Measurements from ENCODE around the gene NR1I3.
"Not testable (repeated sequence)": the region's sequence is repeated elsewhere in the genome, so short reads cannot be mapped to it uniquely, and the experiment has no call there.

NR1I3 gene

GRCh38 chr1:161225178-161225533 lies 12.8 kb downstream of the NR1I3 start:
- ATAC-seq (ENCODE audit: low read depth): no peak
- no peaks in the 10 kb centered on the region for H3K9me3 ChIP-seq (ENCODE audit: severe bottlenecking)

GRCh38 chr1:161224695-161225087 lies 13.3 kb downstream of the NR1I3 start:
- Histone ChIP-seq H3K4me1 (ENCODE audit: insufficient read depth, poor library complexity, severe bottlenecking) (peaks cover 13% of the 10 kb centered on the region), H3K36me3 (ENCODE audit: low read depth) (peaks cover 14% of the 10 kb centered on the region)
- H3K27ac ChIP-seq (ENCODE audit: poor library complexity, severe bottlenecking); H3K9me3 ChIP-seq (ENCODE audit: severe bottlenecking); H3K4me3 ChIP-seq (ENCODE audit: severe bottlenecking); DNase-seq (ENCODE audit: low spot score); H3K27me3 ChIP-seq (ENCODE audit: insufficient read depth, poor library complexity, severe bottlenecking); ATAC-seq (ENCODE audit: low read depth): not testable (repeated sequence)

More at GRCh38 chr1:161225178-161225533, 12.8 kb downstream of the NR1I3 start:
- Histone ChIP-seq H3K27me3 (ENCODE audit: insufficient read depth, poor library complexity, severe bottlenecking) (no peaks in the 10 kb centered on the region), H3K36me3 (ENCODE audit: low read depth) (peaks cover 14% of the 10 kb centered on the region), H3K27ac (ENCODE audit: poor library complexity, severe bottlenecking) (no peak overlapping the region), H3K4me1 (ENCODE audit: insufficient read depth, poor library complexity, severe bottlenecking) (peaks cover 13% of the 10 kb centered on the region), H3K4me3 (ENCODE audit: severe bottlenecking) (no peak overlapping the region)
- no peak for DNase-seq (ENCODE audit: low spot score)
- TF ChIP-seq CTCF (IDR thresholded peaks at IDR 0.05; ENCODE audit: poor library complexity, severe bottlenecking): no peak

- ATAC-seq (ENCODE audit: low read depth) (no peak), DNase-seq (ENCODE audit: low spot score) (no peak)
- TF ChIP-seq CTCF (IDR thresholded peaks at IDR 0.05; ENCODE audit: poor library complexity, severe bottlenecking): no peak
- Histone ChIP-seq H3K4me1 (ENCODE audit: insufficient read depth, poor library complexity, severe bottlenecking) (peaks cover 13% of the 10 kb centered on the region), H3K27ac (ENCODE audit: poor library complexity, severe bottlenecking) (no peak overlapping the region), H3K36me3 (ENCODE audit: low read depth) (peaks cover 11% of the 10 kb centered on the region), H3K9me3 (ENCODE audit: severe bottlenecking) (no peaks in the 10 kb centered on the region), H3K4me3 (ENCODE audit: severe bottlenecking) (no peak overlapping the region), H3K27me3 (ENCODE audit: insufficient read depth, poor library complexity, severe bottlenecking) (no peaks in the 10 kb centered on the region)
Measured at GRCh38 chr1:161223805-161224694, 14.0 kb downstream of the NR1I3 start.

GRCh38 chr1:161222175-161223019 lies 15.6 kb downstream of the NR1I3 start:
- no peak for TF ChIP-seq CTCF (IDR thresholded peaks at IDR 0.05; ENCODE audit: poor library complexity, severe bottlenecking)
- Histone ChIP-seq H3K4me1 (ENCODE audit: insufficient read depth, poor library complexity, severe bottlenecking) (peaks cover 9% of the 10 kb centered on the region), H3K27ac (ENCODE audit: poor library complexity, severe bottlenecking) (no peak overlapping the region), H3K4me3 (ENCODE audit: severe bottlenecking) (no peak overlapping the region), H3K27me3 (ENCODE audit: insufficient read depth, poor library complexity, severe bottlenecking) (no peaks in the 10 kb centered on the region), H3K36me3 (ENCODE audit: low read depth) (no peaks in the 10 kb centered on the region), H3K9me3 (ENCODE audit: severe bottlenecking) (no peaks in the 10 kb centered on the region)
- ATAC-seq (ENCODE audit: low read depth): no peak
- DNase-seq (ENCODE audit: low spot score): no peak

GRCh38 chr1:161220002-161220401 lies 18.0 kb downstream of the NR1I3 start:
- H3K27me3 ChIP-seq (ENCODE audit: insufficient read depth, poor library complexity, severe bottlenecking): no peaks in the 10 kb centered on the region
- no peaks in the 10 kb centered on the region for H3K36me3 ChIP-seq (ENCODE audit: low read depth)
- no peak overlapping the region for H3K4me3 ChIP-seq (ENCODE audit: severe bottlenecking)
- H3K9me3 ChIP-seq (ENCODE audit: severe bottlenecking): no peaks in the 10 kb centered on the region
- H3K4me1 ChIP-seq (ENCODE audit: insufficient read depth, poor library complexity, severe bottlenecking): no peaks in the 10 kb centered on the region
- no peak for TF ChIP-seq CTCF (IDR thresholded peaks at IDR 0.05; ENCODE audit: poor library complexity, severe bottlenecking)
- ATAC-seq (ENCODE audit: low read depth) (no peak), DNase-seq (ENCODE audit: low spot score) (no peak)
- H3K27ac ChIP-seq (ENCODE audit: poor library complexity, severe bottlenecking): no peak overlapping the region

Data from RWPE2 (cell line).